ENCODE results near the gene CCDC3.

- TF ChIP-seq CTCF (IDR thresholded peaks at IDR 0.05) (no peak), POLR2A (IDR thresholded peaks at IDR 0.05) (no peak)
Measured at GRCh38 chr10:12974078-12974477, 27.4 kb downstream of the CCDC3 start.
